ENCODE results near the gene XDH.

XDH gene

GRCh38 chr2:31349160-31349559, 65.4 kb downstream of the XDH start:
- Histone ChIP-seq H3F3A (ENCODE audit: insufficient read depth, low read length) (no peaks in the 10 kb centered on the region), H2AFZ (ENCODE audit: low read length) (no peak overlapping the region), H4K20me1 (ENCODE audit: insufficient read depth, low read length) (no peaks in the 10 kb centered on the region), H3K9me2 (replicated peaks; ENCODE audit: insufficient read depth, low read length) (no peaks in the 10 kb centered on the region), H3K27ac (ENCODE audit: low read length) (no peak overlapping the region), H3K4me3 (ENCODE audit: low read length) (no peak overlapping the region), H3K4me1 (ENCODE audit: low read length) (no peaks in the 10 kb centered on the region), H3K36me3 (replicated peaks; ENCODE audit: insufficient read depth, low read length) (no peaks in the 10 kb centered on the region), H3K9ac (ENCODE audit: low read length) (no peak overlapping the region), H3K4me2 (ENCODE audit: low read depth, low read length) (no peak overlapping the region), H3K27me3 (replicated peaks; ENCODE audit: insufficient read depth, low read length) (no peaks in the 10 kb centered on the region), H3K9me3 (replicated peaks; ENCODE audit: insufficient read depth, low read length) (no peaks in the 10 kb centered on the region), H3K79me2 (ENCODE audit: low read length) (no peaks in the 10 kb centered on the region)
- DNase-seq = no peak
- TF ChIP-seq CTCF (IDR thresholded peaks at IDR 0.05; ENCODE audit: low read length) = no peak

GRCh38 chr2:31348618-31349017, 65.9 kb downstream of the XDH start:
- Histone ChIP-seq H3K36me3 (replicated peaks; ENCODE audit: insufficient read depth, low read length) (no peaks in the 10 kb centered on the region), H3K9ac (ENCODE audit: low read length) (no peak overlapping the region), H2AFZ (ENCODE audit: low read length) (no peak overlapping the region), H3F3A (ENCODE audit: insufficient read depth, low read length) (no peaks in the 10 kb centered on the region), H3K4me3 (ENCODE audit: low read length) (no peak overlapping the region), H3K4me2 (ENCODE audit: low read depth, low read length) (no peak overlapping the region), H3K9me2 (replicated peaks; ENCODE audit: insufficient read depth, low read length) (no peaks in the 10 kb centered on the region), H3K4me1 (ENCODE audit: low read length) (no peaks in the 10 kb centered on the region), H3K9me3 (replicated peaks; ENCODE audit: insufficient read depth, low read length) (no peaks in the 10 kb centered on the region), H3K27me3 (replicated peaks; ENCODE audit: insufficient read depth, low read length) (no peaks in the 10 kb centered on the region), H4K20me1 (ENCODE audit: insufficient read depth, low read length) (no peaks in the 10 kb centered on the region), H3K27ac (ENCODE audit: low read length) (no peak overlapping the region), H3K79me2 (ENCODE audit: low read length) (no peaks in the 10 kb centered on the region)
- TF ChIP-seq CTCF (IDR thresholded peaks at IDR 0.05; ENCODE audit: low read length) (no peak), EZH2phosphoT487 (IDR thresholded peaks at IDR 0.05; ENCODE audit: low read length) (no peak), EZH2 (optimal IDR thresholded peaks at IDR 0.05; ENCODE audit: low read depth, low read length) (no peak)
- no peak for DNase-seq

GRCh38 chr2:31347750-31348149, 66.8 kb downstream of the XDH start:
- H2AFZ ChIP-seq (ENCODE audit: low read length) = no peak overlapping the region
- no peaks in the 10 kb centered on the region for H3K9me2 ChIP-seq (replicated peaks; ENCODE audit: insufficient read depth, low read length)
- no peak overlapping the region for H3K27ac ChIP-seq (ENCODE audit: low read length)
- H3K4me3 ChIP-seq (ENCODE audit: low read length) = no peak overlapping the region
- H3K36me3 ChIP-seq (replicated peaks; ENCODE audit: insufficient read depth, low read length) = no peaks in the 10 kb centered on the region
- no peaks in the 10 kb centered on the region for H4K20me1 ChIP-seq (ENCODE audit: insufficient read depth, low read length)
- no peaks in the 10 kb centered on the region for H3K27me3 ChIP-seq (replicated peaks; ENCODE audit: insufficient read depth, low read length)
- H3K4me2 ChIP-seq (ENCODE audit: low read depth, low read length) = no peak overlapping the region
- no peak for DNase-seq
- H3K9me3 ChIP-seq (replicated peaks; ENCODE audit: insufficient read depth, low read length) = no peaks in the 10 kb centered on the region
- no peaks in the 10 kb centered on the region for H3K4me1 ChIP-seq (ENCODE audit: low read length)
- H3K9ac ChIP-seq (ENCODE audit: low read length) = no peak overlapping the region
- H3F3A ChIP-seq (ENCODE audit: insufficient read depth, low read length) = no peaks in the 10 kb centered on the region
- no peak for TF ChIP-seq EZH2 (optimal IDR thresholded peaks at IDR 0.05; ENCODE audit: low read depth, low read length)
- no peak for TF ChIP-seq EZH2phosphoT487 (IDR thresholded peaks at IDR 0.05; ENCODE audit: low read length)
- TF ChIP-seq CTCF (IDR thresholded peaks at IDR 0.05; ENCODE audit: low read length) = no peak
- no peaks in the 10 kb centered on the region for H3K79me2 ChIP-seq (ENCODE audit: low read length)

GRCh38 chr2:31347319-31347718, 67.2 kb downstream of the XDH start:
- Histone ChIP-seq H2AFZ (ENCODE audit: low read length) (no peak overlapping the region), H3K4me1 (ENCODE audit: low read length) (no peaks in the 10 kb centered on the region), H3K4me3 (ENCODE audit: low read length) (no peak overlapping the region), H3K27me3 (replicated peaks; ENCODE audit: insufficient read depth, low read length) (no peaks in the 10 kb centered on the region), H3F3A (ENCODE audit: insufficient read depth, low read length) (no peaks in the 10 kb centered on the region), H3K9ac (ENCODE audit: low read length) (no peak overlapping the region), H3K27ac (ENCODE audit: low read length) (no peak overlapping the region), H3K9me2 (replicated peaks; ENCODE audit: insufficient read depth, low read length) (no peaks in the 10 kb centered on the region), H3K36me3 (replicated peaks; ENCODE audit: insufficient read depth, low read length) (no peaks in the 10 kb centered on the region), H3K4me2 (ENCODE audit: low read depth, low read length) (no peak overlapping the region), H3K9me3 (replicated peaks; ENCODE audit: insufficient read depth, low read length) (no peaks in the 10 kb centered on the region), H4K20me1 (ENCODE audit: insufficient read depth, low read length) (no peaks in the 10 kb centered on the region), H3K79me2 (ENCODE audit: low read length) (no peaks in the 10 kb centered on the region)
- TF ChIP-seq CTCF (IDR thresholded peaks at IDR 0.05; ENCODE audit: low read length) (no peak), EZH2 (optimal IDR thresholded peaks at IDR 0.05; ENCODE audit: low read depth, low read length) (no peak), EZH2phosphoT487 (IDR thresholded peaks at IDR 0.05; ENCODE audit: low read length) (no peak)
- DNase-seq = no peak

Measured in MM.1S (cell line).